NT2/D1 (cell line): ENCODE measurements around the gene EPB41L2.

ENCODE experiments used
- SUZ12 ChIP-seq: IDR thresholded peaks from 2 replicates; pipeline ENCODE4 v1.6.1; 2011; ENCODE audit not compliant: insufficient read length, insufficient read depth; ENCODE audit errors: extremely low read depth
- YY1 ChIP-seq: IDR thresholded peaks from 2 replicates; pipeline ENCODE4 v1.6.1; 2011; ENCODE audit not compliant: insufficient read length, insufficient read depth
- ZNF274 ChIP-seq: IDR thresholded peaks from 2 replicates; pipeline ENCODE4 v1.6.1; 2011; ENCODE audit warnings: mild to moderate bottlenecking, low read depth, low read length

- TF ChIP-seq ZNF274 (no peak), SUZ12 (no peak), YY1 (no peak)
Measured at GRCh38 chr6:131054392-131055250, 8.4 kb downstream of the EPB41L2 start.
